H1 (cell line): ENCODE results near the gene GLB1L3. TPM values are rescaled to one million over a fixed set of nuclear protein-coding genes. Genes with fewer than 3 reads are reported as not detected.

Experiments
- CHD1 ChIP-seq: IDR thresholded peaks from 2 replicates; pipeline ENCODE4 v1.6.1; 2012; ENCODE audit warnings: low read depth, low read length, improper control_type of control experiment
- EGR1 ChIP-seq: IDR thresholded peaks from 2 replicates; pipeline ENCODE4 v1.6.1; 2011; ENCODE audit warnings: low read depth, low read length, borderline replicate concordance
- SP4 ChIP-seq: IDR thresholded peaks from 2 replicates; pipeline ENCODE4 v1.6.1; 2012; ENCODE audit warnings: low read length, inconsistent platforms
- polyA plus RNA-seq, 7 experiments: library from polyadenylated mRNA; depleted of rRNA in 3 of 7; stranded (reverse) in 5 of 7; unstranded in 2 of 7; fragments of >200 nt in 5 of 7; fragments of 200-250 nt in 2 of 7; gene quantifications; 1 replicate in 5 of 7; 2 replicates in 1 of 7; 4 replicates in 1 of 7; pipeline versions ENCODE4 v1.2.1 to v1.2.3, GENCODE V29; 2011 to 2013; ENCODE audit warnings: missing spikeins in 2 of 7, mixed read lengths in 2 of 7
- total RNA-seq: library from RNA; stranded (reverse); fragmentation: NEBNext Ultra II Directional; extraction: Animal tissue kit (Norgen Biotek cat#: 25700); gene quantifications from 2 replicates; pipeline ENCODE4 v1.2.1, GENCODE V29; 2021
- TF ChIP-seq, protein P1 (sequence below): fragments of 300-600 bp; sonication (generic); IDR thresholded peaks from 2 replicates; pipeline ENCODE4 v1.7.1; 2012; ENCODE audit warnings: low read length, moderate library complexity, mild to moderate bottlenecking, inconsistent platforms; ENCODE audit not compliant: insufficient replicate concordance

The GLB1L3 gene
- total and polyA plus RNA-seq, 2 of the 8 experiments (the other 6 are each of a cell fraction or from before 2014, with no cell fraction given), result 14.9 to 33.2 TPM

DNA sequence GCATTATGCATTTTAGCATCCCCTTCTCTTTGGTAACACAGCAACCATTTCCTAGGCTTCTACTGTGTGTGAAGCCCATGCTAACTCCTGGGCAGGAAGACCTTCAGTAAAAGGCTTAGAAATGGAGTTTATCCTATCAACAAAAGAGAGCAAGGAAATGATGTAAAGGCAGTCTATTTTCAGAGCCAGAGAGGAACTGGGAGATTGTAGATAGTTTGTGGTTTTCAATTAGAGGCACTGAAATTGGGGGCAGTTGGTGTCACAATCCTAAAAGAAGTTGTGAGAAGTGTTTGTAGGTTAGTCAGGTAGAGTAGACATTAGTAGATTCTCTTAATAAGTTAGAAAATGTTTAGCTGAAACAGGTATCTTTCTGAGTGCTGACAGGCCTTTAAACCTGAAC lies 15.7 kb upstream of the GLB1L3 start (continued):
- TF ChIP-seq, protein P1, sequence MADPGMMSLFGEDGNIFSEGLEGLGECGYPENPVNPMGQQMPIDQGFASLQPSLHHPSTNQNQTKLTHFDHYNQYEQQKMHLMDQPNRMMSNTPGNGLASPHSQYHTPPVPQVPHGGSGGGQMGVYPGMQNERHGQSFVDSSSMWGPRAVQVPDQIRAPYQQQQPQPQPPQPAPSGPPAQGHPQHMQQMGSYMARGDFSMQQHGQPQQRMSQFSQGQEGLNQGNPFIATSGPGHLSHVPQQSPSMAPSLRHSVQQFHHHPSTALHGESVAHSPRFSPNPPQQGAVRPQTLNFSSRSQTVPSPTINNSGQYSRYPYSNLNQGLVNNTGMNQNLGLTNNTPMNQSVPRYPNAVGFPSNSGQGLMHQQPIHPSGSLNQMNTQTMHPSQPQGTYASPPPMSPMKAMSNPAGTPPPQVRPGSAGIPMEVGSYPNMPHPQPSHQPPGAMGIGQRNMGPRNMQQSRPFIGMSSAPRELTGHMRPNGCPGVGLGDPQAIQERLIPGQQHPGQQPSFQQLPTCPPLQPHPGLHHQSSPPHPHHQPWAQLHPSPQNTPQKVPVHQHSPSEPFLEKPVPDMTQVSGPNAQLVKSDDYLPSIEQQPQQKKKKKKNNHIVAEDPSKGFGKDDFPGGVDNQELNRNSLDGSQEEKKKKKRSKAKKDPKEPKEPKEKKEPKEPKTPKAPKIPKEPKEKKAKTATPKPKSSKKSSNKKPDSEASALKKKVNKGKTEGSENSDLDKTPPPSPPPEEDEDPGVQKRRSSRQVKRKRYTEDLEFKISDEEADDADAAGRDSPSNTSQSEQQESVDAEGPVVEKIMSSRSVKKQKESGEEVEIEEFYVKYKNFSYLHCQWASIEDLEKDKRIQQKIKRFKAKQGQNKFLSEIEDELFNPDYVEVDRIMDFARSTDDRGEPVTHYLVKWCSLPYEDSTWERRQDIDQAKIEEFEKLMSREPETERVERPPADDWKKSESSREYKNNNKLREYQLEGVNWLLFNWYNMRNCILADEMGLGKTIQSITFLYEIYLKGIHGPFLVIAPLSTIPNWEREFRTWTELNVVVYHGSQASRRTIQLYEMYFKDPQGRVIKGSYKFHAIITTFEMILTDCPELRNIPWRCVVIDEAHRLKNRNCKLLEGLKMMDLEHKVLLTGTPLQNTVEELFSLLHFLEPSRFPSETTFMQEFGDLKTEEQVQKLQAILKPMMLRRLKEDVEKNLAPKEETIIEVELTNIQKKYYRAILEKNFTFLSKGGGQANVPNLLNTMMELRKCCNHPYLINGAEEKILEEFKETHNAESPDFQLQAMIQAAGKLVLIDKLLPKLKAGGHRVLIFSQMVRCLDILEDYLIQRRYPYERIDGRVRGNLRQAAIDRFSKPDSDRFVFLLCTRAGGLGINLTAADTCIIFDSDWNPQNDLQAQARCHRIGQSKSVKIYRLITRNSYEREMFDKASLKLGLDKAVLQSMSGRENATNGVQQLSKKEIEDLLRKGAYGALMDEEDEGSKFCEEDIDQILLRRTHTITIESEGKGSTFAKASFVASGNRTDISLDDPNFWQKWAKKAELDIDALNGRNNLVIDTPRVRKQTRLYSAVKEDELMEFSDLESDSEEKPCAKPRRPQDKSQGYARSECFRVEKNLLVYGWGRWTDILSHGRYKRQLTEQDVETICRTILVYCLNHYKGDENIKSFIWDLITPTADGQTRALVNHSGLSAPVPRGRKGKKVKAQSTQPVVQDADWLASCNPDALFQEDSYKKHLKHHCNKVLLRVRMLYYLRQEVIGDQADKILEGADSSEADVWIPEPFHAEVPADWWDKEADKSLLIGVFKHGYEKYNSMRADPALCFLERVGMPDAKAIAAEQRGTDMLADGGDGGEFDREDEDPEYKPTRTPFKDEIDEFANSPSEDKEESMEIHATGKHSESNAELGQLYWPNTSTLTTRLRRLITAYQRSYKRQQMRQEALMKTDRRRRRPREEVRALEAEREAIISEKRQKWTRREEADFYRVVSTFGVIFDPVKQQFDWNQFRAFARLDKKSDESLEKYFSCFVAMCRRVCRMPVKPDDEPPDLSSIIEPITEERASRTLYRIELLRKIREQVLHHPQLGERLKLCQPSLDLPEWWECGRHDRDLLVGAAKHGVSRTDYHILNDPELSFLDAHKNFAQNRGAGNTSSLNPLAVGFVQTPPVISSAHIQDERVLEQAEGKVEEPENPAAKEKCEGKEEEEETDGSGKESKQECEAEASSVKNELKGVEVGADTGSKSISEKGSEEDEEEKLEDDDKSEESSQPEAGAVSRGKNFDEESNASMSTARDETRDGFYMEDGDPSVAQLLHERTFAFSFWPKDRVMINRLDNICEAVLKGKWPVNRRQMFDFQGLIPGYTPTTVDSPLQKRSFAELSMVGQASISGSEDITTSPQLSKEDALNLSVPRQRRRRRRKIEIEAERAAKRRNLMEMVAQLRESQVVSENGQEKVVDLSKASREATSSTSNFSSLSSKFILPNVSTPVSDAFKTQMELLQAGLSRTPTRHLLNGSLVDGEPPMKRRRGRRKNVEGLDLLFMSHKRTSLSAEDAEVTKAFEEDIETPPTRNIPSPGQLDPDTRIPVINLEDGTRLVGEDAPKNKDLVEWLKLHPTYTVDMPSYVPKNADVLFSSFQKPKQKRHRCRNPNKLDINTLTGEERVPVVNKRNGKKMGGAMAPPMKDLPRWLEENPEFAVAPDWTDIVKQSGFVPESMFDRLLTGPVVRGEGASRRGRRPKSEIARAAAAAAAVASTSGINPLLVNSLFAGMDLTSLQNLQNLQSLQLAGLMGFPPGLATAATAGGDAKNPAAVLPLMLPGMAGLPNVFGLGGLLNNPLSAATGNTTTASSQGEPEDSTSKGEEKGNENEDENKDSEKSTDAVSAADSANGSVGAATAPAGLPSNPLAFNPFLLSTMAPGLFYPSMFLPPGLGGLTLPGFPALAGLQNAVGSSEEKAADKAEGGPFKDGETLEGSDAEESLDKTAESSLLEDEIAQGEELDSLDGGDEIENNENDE, result no peak
- TF ChIP-seq EGR1, result no peak
- TF ChIP-seq SP4, result no peak
- no peak for TF ChIP-seq CHD1
